ENCODE measurements around the gene TMEM163.

GRCh38 chr2:134683561-134684112 lies 35.2 kb downstream of the TMEM163 start:
- no peak for TF ChIP-seq CTCF (IDR thresholded peaks at IDR 0.05)
- TF ChIP-seq POLR2A (IDR thresholded peaks at IDR 0.05) = no peak
